ENCODE measurements around the gene NTN1. TPM values are rescaled to one million over a fixed set of nuclear protein-coding genes. Genes with fewer than 3 reads are reported as not detected.
"Not testable (repeated sequence)": the region's sequence is repeated elsewhere in the genome, so short reads cannot be mapped to it uniquely, and the experiment has no call there.

The NTN1 gene
- total RNA-seq, 1 donor from 2014 or later = 11.5 TPM

- ATAC-seq = peak; percentile 82
- peak; percentile 74 for DNase-seq (ENCODE audit: low spot score)
These were observed 218.7 kb downstream of the NTN1 start for GRCh38 chr17:9239793-9240658.

DNA sequence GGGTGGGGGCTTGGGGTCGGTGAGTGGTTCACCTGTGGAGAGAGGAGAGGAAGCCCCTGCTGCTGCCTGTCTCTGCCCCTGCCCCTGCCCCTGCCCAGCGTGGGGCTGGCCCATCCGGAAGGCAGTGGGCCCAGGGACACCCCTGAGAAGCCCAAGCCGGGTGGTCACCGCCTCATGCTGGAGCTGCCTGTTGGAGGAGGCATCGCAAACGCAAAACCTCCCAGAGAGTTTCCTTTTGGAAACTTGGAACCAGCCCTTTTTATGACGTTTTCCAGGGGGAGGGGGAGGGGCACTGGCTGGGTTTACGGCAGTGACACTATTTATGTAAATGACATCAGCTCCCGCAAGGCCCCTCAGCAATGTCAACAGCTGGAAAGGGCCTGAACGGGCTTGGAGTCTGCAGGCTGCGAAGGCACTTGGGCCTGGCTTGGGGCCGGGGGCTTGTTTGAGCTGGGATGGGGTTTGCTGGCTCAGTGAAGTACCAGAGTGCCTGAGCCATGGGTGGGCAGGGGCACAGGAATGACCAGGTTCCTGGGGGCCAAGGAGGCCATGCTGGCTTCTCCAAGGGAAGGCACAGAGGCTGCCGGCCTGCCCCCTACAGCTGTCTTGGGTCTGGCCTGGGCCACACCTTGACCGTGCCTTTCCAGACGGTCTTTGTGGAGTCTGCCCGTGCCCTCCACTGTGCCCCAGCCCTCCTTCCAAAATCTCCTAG lies 219.5 kb downstream of the NTN1 start:
- ATAC-seq (peak; percentile 28), DNase-seq (ENCODE audit: low spot score) (peak; percentile 62)

- ATAC-seq = peak; percentile 66
- peak; percentile 67 for DNase-seq (ENCODE audit: low spot score)
These were observed 220.0 kb downstream of the NTN1 start for GRCh38 chr17:9241371-9241712.

GRCh38 chr17:9241774-9242496 lies 220.6 kb downstream of the NTN1 start:
- DNase-seq (ENCODE audit: low spot score) (no peak), ATAC-seq (no peak)

GRCh38 chr17:9242497-9242881 lies 221.2 kb downstream of the NTN1 start:
- DNase-seq (ENCODE audit: low spot score) (no peak), ATAC-seq (no peak)

GRCh38 chr17:9242983-9243382 lies 221.7 kb downstream of the NTN1 start:
- ATAC-seq (no peak), DNase-seq (ENCODE audit: low spot score) (no peak)

- no peak for DNase-seq (ENCODE audit: low spot score)
These were observed 223.0 kb downstream of the NTN1 start for GRCh38 chr17:9244066-9245052.

DNA sequence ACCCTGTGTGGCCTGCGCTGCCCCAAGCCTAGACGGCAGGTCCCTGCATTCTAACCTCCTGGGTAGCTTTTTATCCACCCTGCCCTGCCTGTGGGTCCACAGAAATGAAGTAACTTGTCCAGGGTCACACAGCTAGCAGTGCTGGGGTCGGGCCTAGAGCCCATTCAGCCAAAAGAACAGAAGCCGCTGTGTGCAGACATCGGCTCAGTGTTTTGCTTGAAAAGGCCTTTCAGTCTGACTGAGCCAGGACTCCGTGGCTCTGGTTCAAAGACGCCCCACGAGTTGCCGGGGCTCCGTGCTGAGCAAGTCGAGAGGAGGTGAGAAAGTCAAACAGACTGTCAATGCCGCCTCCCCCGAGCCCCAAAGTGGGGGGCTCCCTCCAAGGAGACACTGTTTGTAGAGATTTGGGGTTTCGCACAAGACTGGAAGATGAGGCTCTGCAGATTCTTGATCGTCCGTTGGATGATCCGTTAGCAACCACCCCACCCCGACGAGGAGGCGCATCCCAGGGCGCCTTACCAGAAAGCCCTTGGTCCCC lies 226.2 kb downstream of the NTN1 start:
- no peak for ATAC-seq
- DNase-seq (ENCODE audit: low spot score) = no peak

More at GRCh38 chr17:9244066-9245052, 223.0 kb downstream of the NTN1 start:
- no peak for ATAC-seq

DNA sequence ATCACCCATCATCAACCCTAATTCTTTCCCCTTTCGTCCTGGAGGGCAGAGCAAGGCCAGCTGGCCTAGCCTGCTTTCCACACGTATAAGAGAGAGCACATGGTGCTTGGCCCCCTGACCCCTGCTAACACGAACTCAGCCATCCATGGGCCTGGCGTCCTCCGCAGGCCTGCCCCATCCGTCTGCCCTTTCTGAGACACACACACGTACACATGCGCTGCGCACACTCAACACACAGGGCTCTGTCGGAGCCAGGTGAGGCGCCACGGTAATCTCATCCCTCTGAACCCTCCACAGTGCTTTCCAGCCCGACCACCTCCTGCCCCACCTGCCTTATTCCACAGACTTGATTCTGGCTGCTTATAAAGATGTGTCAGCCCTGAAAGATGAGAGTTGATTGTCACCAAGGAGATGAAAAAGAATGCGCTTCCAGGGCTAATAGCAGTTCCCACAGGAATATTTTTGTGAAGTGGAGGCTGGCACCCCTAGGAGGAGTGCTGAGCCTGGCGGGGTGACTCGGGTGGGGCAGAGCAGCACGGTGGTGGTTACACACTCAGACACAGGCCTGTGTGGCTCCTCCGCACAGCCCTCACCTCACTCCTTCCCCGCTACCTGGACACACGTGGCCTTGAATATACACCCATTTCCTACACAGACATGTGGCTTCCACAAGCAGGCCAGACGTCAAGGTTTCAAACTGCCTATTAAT lies 228.1 kb downstream of the NTN1 start:
- ATAC-seq = no peak
- DNase-seq (ENCODE audit: low spot score) = no peak

- DNase-seq (ENCODE audit: low spot score) = no peak
- no peak for ATAC-seq
These were observed 230.0 kb downstream of the NTN1 start for GRCh38 chr17:9251273-9251672.

DNA sequence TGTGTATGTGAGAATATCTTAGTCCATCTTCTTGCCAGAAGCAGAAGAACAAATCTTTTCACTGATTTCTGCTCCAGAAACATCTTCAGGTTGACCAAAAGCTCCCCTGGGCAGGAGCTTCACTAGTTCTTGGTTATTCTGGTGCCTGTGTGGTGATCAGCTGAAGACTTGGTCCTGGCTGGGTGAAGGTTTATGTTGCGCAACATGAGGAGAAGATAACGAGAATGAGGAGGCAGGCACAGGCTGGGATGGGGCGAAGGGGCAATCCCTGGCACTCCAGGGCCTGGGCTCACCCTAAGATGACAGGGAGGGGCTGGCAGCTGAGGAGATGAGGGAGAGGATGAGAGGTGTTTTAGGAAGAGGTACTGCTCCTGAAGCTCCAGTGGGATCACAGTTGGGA lies 232.0 kb downstream of the NTN1 start:
- peak; percentile 70 for ATAC-seq
- DNase-seq (ENCODE audit: low spot score) = no peak

- no peak for ATAC-seq
- DNase-seq (ENCODE audit: low spot score) = no peak
These were observed 233.5 kb downstream of the NTN1 start for GRCh38 chr17:9254841-9255240.

DNA sequence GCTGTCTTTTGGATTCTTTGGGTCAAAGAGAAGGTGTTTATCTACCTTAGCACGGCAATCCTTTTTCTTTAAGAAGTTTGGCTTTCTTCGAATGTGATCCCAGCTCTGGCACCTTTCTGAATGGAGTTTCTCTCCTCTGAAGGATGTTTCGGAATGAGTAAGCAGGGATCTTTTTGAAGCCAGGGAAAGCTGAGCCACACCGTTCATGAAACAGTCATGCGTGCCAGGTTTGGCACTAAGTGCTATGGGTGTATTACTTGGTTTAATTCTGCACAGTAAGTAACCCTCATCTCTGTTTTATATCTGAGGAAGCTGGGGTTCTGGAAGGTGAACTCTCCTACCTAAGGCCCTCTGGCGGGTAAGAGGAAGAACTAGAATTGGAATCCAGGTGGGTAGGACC lies 234.5 kb downstream of the NTN1 start:
- DNase-seq (ENCODE audit: low spot score) (no peak), ATAC-seq (no peak)

GRCh38 chr17:9256361-9256750 lies 235.0 kb downstream of the NTN1 start:
- ATAC-seq = no peak
- no peak for DNase-seq (ENCODE audit: low spot score)

GRCh38 chr17:9256751-9257629 lies 235.7 kb downstream of the NTN1 start:
- no peak for DNase-seq (ENCODE audit: low spot score)
- no peak for ATAC-seq

DNA sequence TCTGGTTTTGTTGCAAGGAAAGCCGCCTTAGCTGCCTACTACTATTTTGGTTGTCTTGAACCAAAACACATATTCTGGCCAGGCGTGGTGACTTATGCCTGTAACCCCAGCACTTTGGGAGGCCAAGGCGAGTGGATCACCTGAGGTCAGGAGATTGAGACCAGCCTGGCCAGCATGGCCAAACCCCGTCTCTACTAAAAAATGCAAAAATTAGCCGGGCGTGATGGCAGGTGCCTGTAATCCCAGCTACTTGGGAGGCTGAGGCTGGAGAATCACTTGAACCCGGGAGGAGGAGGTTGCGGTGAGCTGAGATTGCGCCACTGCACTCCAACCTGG lies 236.3 kb downstream of the NTN1 start:
- ATAC-seq; DNase-seq (ENCODE audit: low spot score): not testable (repeated sequence)

- ATAC-seq (no peak), DNase-seq (ENCODE audit: low spot score) (no peak)
These were observed 237.1 kb downstream of the NTN1 start for GRCh38 chr17:9258115-9259015.

- ATAC-seq (peak; percentile 65), DNase-seq (ENCODE audit: low spot score) (no peak)
These were observed 238.1 kb downstream of the NTN1 start for GRCh38 chr17:9259419-9259818.
